HepG2 (cell line): Measurements from ENCODE around the gene SLC12A1. TPM values are rescaled to one million over a fixed set of nuclear protein-coding genes. Genes with fewer than 3 reads are reported as not detected.
A peak's percentile ranks its signal among the peaks of the same experiment; 100 is the strongest.
"Not testable (repeated sequence)": the region's sequence is repeated elsewhere in the genome, so short reads cannot be mapped to it uniquely, and the experiment has no call there.

Experiments used
- ATAC-seq: fragments of 200-7000 bp; cut with Tn5 transposase; 3 replicates; pipeline ENCODE4 v1.9.1; 2020; ENCODE audit warnings: mild to moderate bottlenecking, moderate library complexity
- BruUV-seq: library from RNA; stranded (reverse); fragments of 400-500 nt; replicated peaks from 2 replicates; lab custom pipeline; 2021; lab: Mats Ljungman, UMichigan
- CTCF ChIA-PET: fragments of 300-600 bp; formaldehyde crosslinking; extraction: SDS; loops from one replicate; lab custom pipeline; 2021; ENCODE audit warnings: low total read pairs, inconsistent platforms, low intra/inter-chr PET ratio; lab: Yijun Ruan, JAX
- POLR2A ChIA-PET: fragments of 350-600 bp; sonication (Branson Sonifier 250); formaldehyde crosslinking; loops from one replicate; lab custom pipeline; 2020; ENCODE audit warnings: antibody characterized with exemption, inconsistent platforms; lab: Yijun Ruan, JAX
- DNase-seq: peaks from one replicate; pipeline ENCODE4 v3.0.0-alpha.2; 2015; ENCODE audit warnings: low spot score
- FAIRE-seq: peaks from 3 replicates; lab custom pipeline; 2011; peaks lifted over from hg19 to GRCh38; lab: Jason Lieb, UNC
- H2AFZ ChIP-seq: one replicate; pipeline ENCODE4 v1.6.1; 2011; ENCODE audit warnings: low read length, inconsistent platforms
- H3K27ac ChIP-seq: fragments of 300-600 bp; 3 replicates; pipeline ENCODE4 v1.8.0; 2011; ENCODE audit warnings: mixed run types, mild to moderate bottlenecking, mixed read lengths, low read length, inconsistent platforms; ENCODE audit not compliant: insufficient read depth; ENCODE audit errors: extremely low read length
- H3K27me3 ChIP-seq, 2 experiments: fragments of 200-600 bp in 1 of 2; 2 replicates in 1 of 2; 3 replicates in 1 of 2; pipeline versions ENCODE4 v1.6.0 to v1.8.0; 2011; ENCODE audit warnings: low read length in 2 of 2, mild to moderate bottlenecking in 2 of 2, moderate library complexity in 2 of 2, inconsistent platforms in 1 of 2; ENCODE audit not compliant: insufficient read depth in 2 of 2, control insufficient read depth in 1 of 2
- H3K36me3 ChIP-seq, 2 experiments: fragments of 200-600 bp in 1 of 2; replicated peaks in 1 of 2; 2 replicates in 1 of 2; 3 replicates in 1 of 2; pipeline versions ENCODE4 v1.5.1 to v1.8.0; 2011; ENCODE audit warnings: low read length in 2 of 2, inconsistent platforms in 1 of 2; ENCODE audit not compliant: insufficient read depth in 2 of 2, control insufficient read depth in 1 of 2
- H3K4me1 ChIP-seq: 2 replicates; pipeline ENCODE4 v1.5.1; 2012; ENCODE audit warnings: low read length, inconsistent platforms; ENCODE audit not compliant: insufficient read depth
- H3K4me2 ChIP-seq: 2 replicates; pipeline ENCODE4 v1.6.0; 2011; ENCODE audit warnings: low read depth, low read length, inconsistent platforms
- H3K4me3 ChIP-seq, 3 experiments: fragments of 200-600 bp in 1 of 3; sonication (generic), shearing (Covaris generic) in 1 of 3; replicated peaks in 1 of 3; 2 replicates each; pipeline ENCODE4 v1.5.1; 2011 to 2016; ENCODE audit warnings: low read length in 3 of 3, inconsistent platforms in 2 of 3, low read depth in 2 of 3, mild to moderate bottlenecking in 2 of 3, control low read depth in 1 of 3, mixed read lengths in 1 of 3; ENCODE audit not compliant: insufficient read depth in 1 of 3
- H3K79me2 ChIP-seq: one replicate; pipeline ENCODE4 v1.6.1; 2011; ENCODE audit warnings: low read length, inconsistent platforms; ENCODE audit not compliant: insufficient read depth
- H3K9ac ChIP-seq: 2 replicates; pipeline ENCODE4 v1.6.0; 2011; ENCODE audit warnings: mild to moderate bottlenecking, low read depth, low read length, inconsistent platforms; ENCODE audit not compliant: insufficient read depth
- H3K9me3 ChIP-seq: 2 replicates; pipeline ENCODE4 v1.5.1; 2012; ENCODE audit warnings: mild to moderate bottlenecking, low read length
- H4K20me1 ChIP-seq: 2 replicates; pipeline ENCODE4 v1.6.0; 2011; ENCODE audit warnings: inconsistent platforms, mild to moderate bottlenecking, low read length, moderate library complexity; ENCODE audit not compliant: insufficient read depth
- EED ChIP-seq: sonication (generic); formaldehyde crosslinking; IDR thresholded peaks from 2 replicates; pipeline ENCODE4 v1.5.0; 2020; ENCODE audit warnings: mild to moderate bottlenecking, missing genetic modification reagents
- SMARCC2 ChIP-seq: fragments of 450-650 bp; IDR thresholded peaks from 2 replicates; pipeline ENCODE4 v1.6.1; 2017; ENCODE audit warnings: antibody characterized with exemption, mild to moderate bottlenecking
- SNAPC2 ChIP-seq: sonication (generic); formaldehyde crosslinking; IDR thresholded peaks from 2 replicates; pipeline ENCODE4 v1.8.1; 2022; ENCODE audit warnings: mild to moderate bottlenecking, missing genetic modification reagents
- ZNF441 ChIP-seq: sonication (generic); formaldehyde crosslinking; IDR thresholded peaks from 2 replicates; pipeline ENCODE4 v1.7.0; 2021; ENCODE audit warnings: missing genetic modification reagents, borderline replicate concordance
- ZNF703 ChIP-seq: sonication (generic); formaldehyde crosslinking; IDR thresholded peaks from 2 replicates; pipeline ENCODE4 v1.5.1; 2020; ENCODE audit warnings: missing genetic modification reagents, mild to moderate bottlenecking, moderate library complexity, borderline replicate concordance
- ZNF777 ChIP-seq: sonication (generic); formaldehyde crosslinking; IDR thresholded peaks from 2 replicates; pipeline ENCODE4 v1.4.0; 2020; ENCODE audit warnings: missing genetic modification reagents
- ZSCAN12 ChIP-seq: sonication (generic); formaldehyde crosslinking; IDR thresholded peaks from 2 replicates; pipeline ENCODE4 v1.9.0; 2021; ENCODE audit warnings: mild to moderate bottlenecking, missing genetic modification reagents
- WGBS: methylation state at CpG from one replicate; pipeline ENCODE4 v1.1.6; 2017; ENCODE audit warnings: low lambda C conversion rate; 5-methylcytosine and 5-hydroxymethylcytosine counted together
- in situ Hi-C: cut with HindIII; loops from 2 replicates; pipeline ENCODE4 v1.10.0; 2017; ENCODE audit warnings: low pct_unique_long_range_greater_than_20kb; ENCODE audit not compliant: extremely low pct_ligation_motif_present
- intact Hi-C: fragments of 100-400 bp; cut with micrococcal nuclease; formaldehyde crosslinking; loops from one replicate; pipeline ENCODE4 v1.10.0; 2022; ENCODE audit not compliant: unreplicated experiment
- polyA plus RNA-seq, 8 experiments: library from polyadenylated mRNA; depleted of rRNA in 3 of 8; stranded (reverse) in 7 of 8; unstranded in 1 of 8; fragments of >200 nt; fragmentation: Illumina TruSeq in 4 of 8; extraction: Trizol in 4 of 8; gene quantifications; 2 replicates each; pipeline versions ENCODE4 v1.2.1 to v1.2.3, GENCODE V29; 2011 to 2016; ENCODE audit warnings: low read depth in 4 of 8, missing spikeins in 1 of 8, mixed read lengths in 1 of 8; ENCODE audit not compliant: insufficient read depth in 1 of 8
- total RNA-seq, 5 experiments: library from RNA; depleted of rRNA; stranded (reverse); fragments of >200 nt; fragmentation: Illumina TruSeq; extraction: Trizol; gene quantifications; 2 replicates each; pipeline ENCODE4 v1.2.3, GENCODE V29; 2016; ENCODE audit warnings: low read depth in 1 of 5
- TF ChIP-seq, protein P1 (sequence below): sonication (generic); formaldehyde crosslinking; IDR thresholded peaks from 2 replicates; pipeline ENCODE4 v1.4.0; 2020; ENCODE audit warnings: missing genetic modification reagents, borderline replicate concordance
- TF ChIP-seq, protein P2 (sequence below): sonication (generic); formaldehyde crosslinking; IDR thresholded peaks from 2 replicates; pipeline ENCODE4; 2020; ENCODE audit warnings: missing genetic modification reagents, mild to moderate bottlenecking, borderline replicate concordance
- TF ChIP-seq, protein P3 (sequence below): sonication (generic); formaldehyde crosslinking; conservative IDR thresholded peaks from 2 replicates; pipeline ENCODE4 v1.8.1; 2023; ENCODE audit warnings: missing genetic modification reagents

Gene SLC12A1
- total and polyA plus RNA-seq, 2 of the 13 experiments (the other 11 are each of a cell fraction or from before 2014, with no cell fraction given): not detected

DNA sequence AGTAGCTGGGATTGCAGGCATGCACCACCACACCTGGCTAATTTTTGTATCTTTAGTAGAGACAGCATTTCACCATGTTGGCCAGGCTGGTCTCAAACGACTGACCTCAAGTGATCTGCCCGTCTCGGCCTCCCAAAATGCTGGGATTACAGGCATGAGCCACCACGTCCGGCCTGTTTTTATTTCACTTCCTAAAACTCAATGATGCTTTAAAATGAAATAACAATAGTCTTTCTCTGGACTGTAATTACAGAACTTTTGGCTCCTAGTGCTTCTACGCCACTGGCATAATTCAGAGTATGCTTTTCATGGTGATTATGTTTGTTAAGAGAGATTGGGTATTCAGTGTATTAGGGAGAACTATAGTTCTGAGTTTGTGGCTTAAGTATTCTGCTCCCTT is 120.1 kb downstream of the SLC12A1 start:
- ATAC-seq, CTCF ChIA-PET: not testable (repeated sequence)

DNA sequence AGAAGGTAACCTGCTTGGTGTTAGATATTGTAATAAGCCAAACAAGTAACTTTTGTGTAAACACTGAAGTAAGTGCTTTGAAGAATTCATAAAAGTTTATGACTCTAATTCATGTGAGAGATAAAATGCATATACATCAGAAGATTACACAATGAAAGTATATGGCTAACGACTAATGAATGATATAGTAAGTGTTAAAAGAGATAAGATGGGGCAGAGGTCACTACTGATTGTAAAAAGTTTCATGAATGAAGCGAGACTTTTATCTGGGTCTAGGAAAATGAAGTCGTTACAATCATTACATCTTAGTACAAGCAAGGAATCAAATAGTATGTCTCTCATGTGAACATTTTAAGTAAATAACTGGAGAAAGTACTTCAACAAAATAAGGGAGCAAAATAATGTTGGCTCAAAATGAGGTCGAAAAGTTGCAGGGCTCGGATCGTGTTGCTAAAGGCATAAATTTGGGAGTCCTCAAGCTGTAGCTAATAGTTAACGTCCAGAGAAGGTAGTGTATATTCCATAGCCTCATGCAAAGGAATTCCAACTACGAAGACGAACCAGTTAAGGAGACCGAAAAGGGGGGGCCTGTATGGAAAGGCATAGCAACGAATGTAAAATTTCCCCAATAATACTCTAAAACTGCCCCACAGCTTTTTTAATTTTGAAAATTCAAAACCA is 124.1 kb downstream of the SLC12A1 start:
- TSS peak; percentile 76 for BruUV-seq
- no peak for FAIRE-seq
- TF ChIP-seq ZNF777 (CRISPR knock-in tag): no peak
- no peak for TF ChIP-seq SNAPC2
- TF ChIP-seq, protein P1, sequence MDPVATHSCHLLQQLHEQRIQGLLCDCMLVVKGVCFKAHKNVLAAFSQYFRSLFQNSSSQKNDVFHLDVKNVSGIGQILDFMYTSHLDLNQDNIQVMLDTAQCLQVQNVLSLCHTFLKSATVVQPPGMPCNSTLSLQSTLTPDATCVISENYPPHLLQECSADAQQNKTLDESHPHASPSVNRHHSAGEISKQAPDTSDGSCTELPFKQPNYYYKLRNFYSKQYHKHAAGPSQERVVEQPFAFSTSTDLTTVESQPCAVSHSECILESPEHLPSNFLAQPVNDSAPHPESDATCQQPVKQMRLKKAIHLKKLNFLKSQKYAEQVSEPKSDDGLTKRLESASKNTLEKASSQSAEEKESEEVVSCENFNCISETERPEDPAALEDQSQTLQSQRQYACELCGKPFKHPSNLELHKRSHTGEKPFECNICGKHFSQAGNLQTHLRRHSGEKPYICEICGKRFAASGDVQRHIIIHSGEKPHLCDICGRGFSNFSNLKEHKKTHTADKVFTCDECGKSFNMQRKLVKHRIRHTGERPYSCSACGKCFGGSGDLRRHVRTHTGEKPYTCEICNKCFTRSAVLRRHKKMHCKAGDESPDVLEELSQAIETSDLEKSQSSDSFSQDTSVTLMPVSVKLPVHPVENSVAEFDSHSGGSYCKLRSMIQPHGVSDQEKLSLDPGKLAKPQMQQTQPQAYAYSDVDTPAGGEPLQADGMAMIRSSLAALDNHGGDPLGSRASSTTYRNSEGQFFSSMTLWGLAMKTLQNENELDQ: no peak
- no peak for TF ChIP-seq SMARCC2
- TF ChIP-seq ZSCAN12 (CRISPR knock-in tag): no peak
- TF ChIP-seq, protein P2, sequence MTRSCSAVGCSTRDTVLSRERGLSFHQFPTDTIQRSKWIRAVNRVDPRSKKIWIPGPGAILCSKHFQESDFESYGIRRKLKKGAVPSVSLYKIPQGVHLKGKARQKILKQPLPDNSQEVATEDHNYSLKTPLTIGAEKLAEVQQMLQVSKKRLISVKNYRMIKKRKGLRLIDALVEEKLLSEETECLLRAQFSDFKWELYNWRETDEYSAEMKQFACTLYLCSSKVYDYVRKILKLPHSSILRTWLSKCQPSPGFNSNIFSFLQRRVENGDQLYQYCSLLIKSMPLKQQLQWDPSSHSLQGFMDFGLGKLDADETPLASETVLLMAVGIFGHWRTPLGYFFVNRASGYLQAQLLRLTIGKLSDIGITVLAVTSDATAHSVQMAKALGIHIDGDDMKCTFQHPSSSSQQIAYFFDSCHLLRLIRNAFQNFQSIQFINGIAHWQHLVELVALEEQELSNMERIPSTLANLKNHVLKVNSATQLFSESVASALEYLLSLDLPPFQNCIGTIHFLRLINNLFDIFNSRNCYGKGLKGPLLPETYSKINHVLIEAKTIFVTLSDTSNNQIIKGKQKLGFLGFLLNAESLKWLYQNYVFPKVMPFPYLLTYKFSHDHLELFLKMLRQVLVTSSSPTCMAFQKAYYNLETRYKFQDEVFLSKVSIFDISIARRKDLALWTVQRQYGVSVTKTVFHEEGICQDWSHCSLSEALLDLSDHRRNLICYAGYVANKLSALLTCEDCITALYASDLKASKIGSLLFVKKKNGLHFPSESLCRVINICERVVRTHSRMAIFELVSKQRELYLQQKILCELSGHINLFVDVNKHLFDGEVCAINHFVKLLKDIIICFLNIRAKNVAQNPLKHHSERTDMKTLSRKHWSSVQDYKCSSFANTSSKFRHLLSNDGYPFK: no peak
- TF ChIP-seq, protein P3, sequence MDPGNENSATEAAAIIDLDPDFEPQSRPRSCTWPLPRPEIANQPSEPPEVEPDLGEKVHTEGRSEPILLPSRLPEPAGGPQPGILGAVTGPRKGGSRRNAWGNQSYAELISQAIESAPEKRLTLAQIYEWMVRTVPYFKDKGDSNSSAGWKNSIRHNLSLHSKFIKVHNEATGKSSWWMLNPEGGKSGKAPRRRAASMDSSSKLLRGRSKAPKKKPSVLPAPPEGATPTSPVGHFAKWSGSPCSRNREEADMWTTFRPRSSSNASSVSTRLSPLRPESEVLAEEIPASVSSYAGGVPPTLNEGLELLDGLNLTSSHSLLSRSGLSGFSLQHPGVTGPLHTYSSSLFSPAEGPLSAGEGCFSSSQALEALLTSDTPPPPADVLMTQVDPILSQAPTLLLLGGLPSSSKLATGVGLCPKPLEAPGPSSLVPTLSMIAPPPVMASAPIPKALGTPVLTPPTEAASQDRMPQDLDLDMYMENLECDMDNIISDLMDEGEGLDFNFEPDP: no peak
- no peak for TF ChIP-seq EED (CRISPR knock-in tag)
- no peak for TF ChIP-seq ZNF441 (CRISPR knock-in tag)
- no peak for TF ChIP-seq ZNF703 (CRISPR knock-in tag)

More for the DNA sequence above, 120.1 kb downstream of the SLC12A1 start:
- H3K9ac ChIP-seq, POLR2A ChIA-PET, FAIRE-seq, H3K79me2 ChIP-seq, H3K4me3 ChIP-seq, DNase-seq, in situ Hi-C loops, H4K20me1 ChIP-seq, H3K27ac ChIP-seq, intact Hi-C loops, H3K36me3 ChIP-seq, H3K4me2 ChIP-seq, BruUV-seq, H3K9me3 ChIP-seq, H2AFZ ChIP-seq, H3K27me3 ChIP-seq: not testable (repeated sequence)
- 92% methylated on average over 6 of the region's 6 CpGs for WGBS
- H3K4me1 ChIP-seq: peaks cover 18% of the 10 kb centered on the region

More for the DNA sequence above, 124.1 kb downstream of the SLC12A1 start:
- DNase-seq: no peak
- peak overlapping the region; percentile 77 to 86 (median 78) for H3K4me3 ChIP-seq
- no peaks in the 10 kb centered on the region for H4K20me1 ChIP-seq
- ATAC-seq: no peak
- H3K27me3 ChIP-seq: no peaks in the 10 kb centered on the region; a peak in 1 of 5 replicates
- H3K36me3 ChIP-seq: peaks cover 0 to 9% of the 10 kb centered on the region in 2 experiments; a peak in 3 of 5 replicates
- peaks cover 5% of the 10 kb centered on the region for H3K79me2 ChIP-seq
- intact Hi-C loops (loop anchor here (2.0 kb wide), 2 partner anchors 25 to 903 kb away; no protein-coding TSS in a partner anchor), in situ Hi-C loops (no loop called here)
- CTCF ChIA-PET: no interaction called here
- POLR2A ChIA-PET: interaction anchor here (1.4 kb wide), 1 partner anchor 152 kb away, joined by 3 read pairs; the partner anchor contains the start of gene MYEF2
- 9% methylated on average over 11 of the region's 11 CpGs for WGBS
- peak overlapping the region; percentile 70 for H3K9ac ChIP-seq
- peak overlapping the region; percentile 71 for H3K27ac ChIP-seq
- peak overlapping the region; percentile 78 for H3K4me2 ChIP-seq
- peaks cover 38% of the 10 kb centered on the region for H3K4me1 ChIP-seq
- H2AFZ ChIP-seq: peak overlapping the region; percentile 19
- no peaks in the 10 kb centered on the region for H3K9me3 ChIP-seq
